ENCODE measurements around the gene ZNF426. TPM values are rescaled to one million over a fixed set of nuclear protein-coding genes. Genes with fewer than 3 reads are reported as not detected.

The ZNF426 gene
- total and polyA plus RNA-seq, 2 donors (not counting 3 experiments of a cell fraction or from before 2014, with no cell fraction given) = 2.4 to 16.1 TPM

DNA sequence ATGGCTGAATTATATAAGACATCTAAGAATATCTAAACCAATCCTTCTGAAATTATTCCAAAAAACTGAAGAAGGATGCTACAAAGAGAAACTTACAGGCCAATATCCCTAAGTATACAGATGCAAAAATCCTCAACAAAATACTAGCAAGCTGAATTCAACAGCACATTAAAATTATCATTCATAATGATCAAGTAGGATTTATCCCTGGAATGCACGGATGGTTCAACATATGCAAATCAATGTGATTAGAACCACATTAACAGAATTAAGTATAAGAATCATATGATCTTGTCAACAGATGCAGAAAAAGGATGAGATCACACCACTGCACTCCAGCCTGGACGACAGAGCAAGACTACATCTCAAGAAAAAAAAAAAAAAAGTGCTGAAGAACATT, 53.3 kb downstream of the ZNF426 start:
- Histone ChIP-seq H3K9ac (replicated peaks; ENCODE audit: extremely low read depth, insufficient read depth, low read length) (no peak overlapping the region), H3K9me3 (replicated peaks; ENCODE audit: control insufficient read depth, insufficient read depth, low read length) (peaks cover 5% of the 10 kb centered on the region), H3K4me3 (replicated peaks in 1 of 3; ENCODE audit: insufficient read depth in 1 of 3, low read depth in 1 of 3, low read length in 3 of 3) (no peak overlapping the region), H3K27ac (ENCODE audit: insufficient read depth, low read depth, low read length) (no peak overlapping the region), H4K20me1 (replicated peaks; ENCODE audit: control insufficient read depth, extremely low read depth, insufficient read depth, low read length) (no peaks in the 10 kb centered on the region), H3K4me2 (ENCODE audit: insufficient read depth, low read length) (no peak overlapping the region), H3K4me1 (ENCODE audit: control insufficient read depth, extremely low read depth, insufficient read depth, low read length) (no peaks in the 10 kb centered on the region), H3K9me1 (replicated peaks; ENCODE audit: control insufficient read depth, extremely low read depth, insufficient read depth, low read length) (no peaks in the 10 kb centered on the region), H3K27me3 (ENCODE audit: control insufficient read depth in 2 of 2, insufficient read depth in 2 of 2, low read length in 2 of 2) (no peaks in the 10 kb centered on the region), H3K79me2 (ENCODE audit: control insufficient read depth, insufficient read depth, low read length) (no peaks in the 10 kb centered on the region), H3K36me3 (ENCODE audit: control insufficient read depth in 2 of 2, extremely low read depth in 1 of 2, insufficient read depth in 2 of 2, low read length in 2 of 2) (no peaks in the 10 kb centered on the region), H2AFZ (ENCODE audit: low read depth, low read length) (no peak overlapping the region)
- no peak for TF ChIP-seq EZH2 (IDR thresholded peaks at IDR 0.05; ENCODE audit: borderline replicate concordance, low read depth, low read length, severe bottlenecking)
- no peak for TF ChIP-seq JUN (IDR thresholded peaks at IDR 0.05; ENCODE audit: borderline replicate concordance, insufficient read depth, insufficient read length, low read depth)
- no peak for TF ChIP-seq FOS (IDR thresholded peaks at IDR 0.05; ENCODE audit: borderline replicate concordance, insufficient read depth, low read length)
- TF ChIP-seq, protein P1, sequence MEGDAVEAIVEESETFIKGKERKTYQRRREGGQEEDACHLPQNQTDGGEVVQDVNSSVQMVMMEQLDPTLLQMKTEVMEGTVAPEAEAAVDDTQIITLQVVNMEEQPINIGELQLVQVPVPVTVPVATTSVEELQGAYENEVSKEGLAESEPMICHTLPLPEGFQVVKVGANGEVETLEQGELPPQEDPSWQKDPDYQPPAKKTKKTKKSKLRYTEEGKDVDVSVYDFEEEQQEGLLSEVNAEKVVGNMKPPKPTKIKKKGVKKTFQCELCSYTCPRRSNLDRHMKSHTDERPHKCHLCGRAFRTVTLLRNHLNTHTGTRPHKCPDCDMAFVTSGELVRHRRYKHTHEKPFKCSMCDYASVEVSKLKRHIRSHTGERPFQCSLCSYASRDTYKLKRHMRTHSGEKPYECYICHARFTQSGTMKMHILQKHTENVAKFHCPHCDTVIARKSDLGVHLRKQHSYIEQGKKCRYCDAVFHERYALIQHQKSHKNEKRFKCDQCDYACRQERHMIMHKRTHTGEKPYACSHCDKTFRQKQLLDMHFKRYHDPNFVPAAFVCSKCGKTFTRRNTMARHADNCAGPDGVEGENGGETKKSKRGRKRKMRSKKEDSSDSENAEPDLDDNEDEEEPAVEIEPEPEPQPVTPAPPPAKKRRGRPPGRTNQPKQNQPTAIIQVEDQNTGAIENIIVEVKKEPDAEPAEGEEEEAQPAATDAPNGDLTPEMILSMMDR (IDR thresholded peaks at IDR 0.05; ENCODE audit: extremely low read depth in 1 of 2, insufficient read depth in 1 of 2, low read depth in 1 of 2, low read length in 2 of 2) = no peak
- TF ChIP-seq POLR2A (IDR thresholded peaks at IDR 0.05; ENCODE audit: low read depth, low read length) = no peak
- TF ChIP-seq, protein P2, sequence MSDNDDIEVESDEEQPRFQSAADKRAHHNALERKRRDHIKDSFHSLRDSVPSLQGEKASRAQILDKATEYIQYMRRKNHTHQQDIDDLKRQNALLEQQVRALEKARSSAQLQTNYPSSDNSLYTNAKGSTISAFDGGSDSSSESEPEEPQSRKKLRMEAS (IDR thresholded peaks at IDR 0.05; ENCODE audit: insufficient read depth, insufficient read length) = no peak
- TF ChIP-seq POLR2AphosphoS5 (IDR thresholded peaks at IDR 0.05; ENCODE audit: insufficient read depth, low read depth, low read length) = no peak
- FAIRE-seq = no peak
- ChIA-PET CTCF (no interaction called here), POLR2A (no interaction called here)
- no peak for DNase-seq (ENCODE audit: low read depth, low spot score)
- intact Hi-C loops (cut with micrococcal nuclease) = no loop called here
- dilution Hi-C loops (cut with MboI; ENCODE audit: extremely low pct_ligation_motif_present, low sequenced_read_pairs) = no loop called here
- no TSS peak for BruUV-seq (replicated peaks)

All from endothelial cell of umbilical vein (primary cell).